HG03135 (cell line): Measurements from ENCODE around the gene LPXN.
"Not testable (repeated sequence)": the region's sequence is repeated elsewhere in the genome, so short reads cannot be mapped to it uniquely, and the experiment has no call there.

Experiments
- ATAC-seq: cut with Tn5 transposase; IDR thresholded peaks from one replicate; pipeline ENCODE4 v1.9.1; 2021; ENCODE audit warnings: mild to moderate bottlenecking, moderate library complexity; ENCODE audit not compliant: unreplicated experiment

Gene LPXN

DNA sequence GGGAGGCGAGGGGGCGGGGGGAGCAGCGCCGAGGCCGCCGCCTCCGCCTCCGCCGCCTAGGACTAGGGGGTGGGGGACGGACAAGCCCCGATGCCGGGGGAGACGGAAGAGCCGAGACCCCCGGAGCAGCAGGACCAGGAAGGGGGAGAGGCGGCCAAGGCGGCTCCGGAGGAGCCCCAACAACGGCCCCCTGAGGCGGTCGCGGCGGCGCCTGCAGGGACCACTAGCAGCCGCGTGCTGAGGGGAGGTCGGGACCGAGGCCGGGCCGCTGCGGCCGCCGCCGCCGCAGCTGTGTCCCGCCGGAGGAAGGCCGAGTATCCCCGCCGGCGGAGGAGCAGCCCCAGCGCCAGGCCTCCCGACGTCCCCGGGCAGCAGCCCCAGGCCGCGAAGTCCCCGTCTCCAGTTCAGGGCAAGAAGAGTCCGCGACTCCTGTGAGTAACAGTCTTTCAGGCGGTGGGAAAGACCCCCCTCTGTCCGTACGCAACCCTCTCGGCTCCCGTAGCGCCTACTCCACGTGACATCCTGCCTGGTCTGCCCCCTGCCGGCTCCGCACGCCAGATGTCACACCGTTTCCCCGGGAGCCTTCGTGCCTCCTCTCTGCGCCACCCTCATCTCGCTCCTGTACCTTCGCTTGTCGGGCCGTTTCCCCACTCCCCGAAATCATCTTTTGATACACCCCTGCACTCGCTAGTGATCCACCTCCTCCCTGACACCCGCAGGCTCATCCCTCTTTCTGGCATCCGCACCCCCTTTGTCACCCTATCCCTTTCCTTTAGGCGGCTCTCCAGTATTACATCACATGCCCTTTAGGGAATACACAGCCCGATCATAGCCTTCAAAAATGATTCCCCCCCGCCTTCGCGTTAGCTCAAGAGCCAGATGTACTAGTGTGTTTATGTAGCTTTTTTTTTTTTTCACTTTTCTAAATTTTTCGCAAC lies 3.8 kb upstream of the LPXN start:
- peak; percentile 42 for ATAC-seq

DNA sequence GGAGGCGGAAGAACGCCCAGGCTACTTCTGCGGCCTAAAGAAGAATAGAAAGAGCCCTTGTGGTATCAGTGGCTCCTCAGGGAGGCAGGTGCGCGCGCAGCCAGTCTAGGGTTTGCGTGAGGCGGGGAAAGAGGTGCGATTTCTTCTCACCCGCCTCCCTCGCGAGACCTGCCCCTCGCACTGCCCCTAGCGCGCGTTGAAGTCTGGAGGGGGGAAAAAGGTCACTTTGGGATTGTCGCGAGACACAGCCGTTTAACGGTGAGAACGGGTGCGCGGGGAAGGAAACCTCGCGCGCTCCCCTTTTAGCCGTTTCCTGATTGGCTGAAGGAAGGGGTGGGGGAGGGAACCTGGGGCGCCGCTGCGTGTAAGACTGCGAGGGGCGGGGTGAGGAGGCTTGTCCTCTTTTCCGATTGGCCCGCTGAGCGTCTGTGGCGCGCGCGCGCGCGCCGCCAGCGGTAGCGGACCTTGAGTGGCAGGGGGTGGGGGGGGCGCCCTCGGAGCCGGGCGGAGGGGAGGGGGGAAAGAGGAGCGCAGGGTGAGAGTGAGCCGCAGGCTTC lies 3.1 kb upstream of the LPXN start, which contains the start of gene ZFP91:
ZFP91 (plus strand) TSS at position 429 of the 557 bp plus-strand sequence. CDS start 219 bp downstream, outside the sequence.
- ATAC-seq: peak; percentile 39

DNA sequence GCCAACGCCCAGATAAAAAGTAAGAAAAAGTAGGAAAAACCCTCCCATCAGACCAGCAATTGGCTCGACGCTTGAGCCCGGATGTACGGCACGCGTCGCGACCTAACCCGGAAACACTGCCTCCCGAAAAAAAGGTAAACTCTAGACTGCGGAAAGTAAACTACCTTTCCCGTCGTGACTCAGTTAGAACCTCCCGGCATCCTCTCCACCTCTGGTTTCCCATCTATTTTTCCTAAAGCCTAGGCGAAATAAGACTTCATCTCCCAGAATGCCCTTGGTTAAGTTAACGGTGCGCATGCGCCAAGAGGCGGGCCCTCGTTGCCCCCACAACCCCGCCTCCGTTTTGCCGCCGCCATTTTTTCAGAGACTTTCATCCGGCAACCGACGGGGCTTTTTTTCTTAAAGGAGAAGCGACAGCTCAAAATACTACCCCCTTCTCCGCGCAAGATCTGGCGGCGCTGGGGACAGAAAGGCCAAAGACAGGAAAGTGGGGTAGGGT lies 2.5 kb upstream of the LPXN start:
- peak; percentile 24 for ATAC-seq

DNA sequence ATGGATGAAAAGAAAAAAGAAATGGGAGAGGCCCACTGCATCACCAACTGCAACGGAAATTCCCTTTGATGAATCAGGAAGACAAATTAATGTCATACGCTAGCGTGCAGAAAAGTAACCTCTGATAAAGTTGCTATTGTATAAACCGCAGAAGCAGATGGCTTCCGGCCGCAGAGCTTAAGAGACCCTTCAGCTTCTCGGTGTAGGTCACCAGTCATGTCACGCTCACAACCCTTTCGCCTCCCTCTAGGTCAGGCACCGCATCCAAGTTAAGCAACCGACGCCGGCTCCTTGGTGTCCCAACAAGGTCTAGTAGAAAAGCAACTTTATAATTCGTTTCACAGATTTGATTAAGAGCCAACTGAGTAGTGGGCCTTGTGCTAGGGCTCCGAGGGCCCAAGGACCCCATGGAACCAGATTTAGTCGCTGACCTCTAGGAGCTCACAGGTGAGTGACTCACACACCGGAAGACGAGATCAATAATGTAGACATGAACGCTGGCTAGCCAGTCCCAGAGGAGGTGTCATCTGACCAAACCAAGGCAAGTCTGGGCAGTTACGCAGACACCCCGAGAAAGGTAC lies 2.0 kb upstream of the LPXN start:
- peak; percentile 49 for ATAC-seq

DNA sequence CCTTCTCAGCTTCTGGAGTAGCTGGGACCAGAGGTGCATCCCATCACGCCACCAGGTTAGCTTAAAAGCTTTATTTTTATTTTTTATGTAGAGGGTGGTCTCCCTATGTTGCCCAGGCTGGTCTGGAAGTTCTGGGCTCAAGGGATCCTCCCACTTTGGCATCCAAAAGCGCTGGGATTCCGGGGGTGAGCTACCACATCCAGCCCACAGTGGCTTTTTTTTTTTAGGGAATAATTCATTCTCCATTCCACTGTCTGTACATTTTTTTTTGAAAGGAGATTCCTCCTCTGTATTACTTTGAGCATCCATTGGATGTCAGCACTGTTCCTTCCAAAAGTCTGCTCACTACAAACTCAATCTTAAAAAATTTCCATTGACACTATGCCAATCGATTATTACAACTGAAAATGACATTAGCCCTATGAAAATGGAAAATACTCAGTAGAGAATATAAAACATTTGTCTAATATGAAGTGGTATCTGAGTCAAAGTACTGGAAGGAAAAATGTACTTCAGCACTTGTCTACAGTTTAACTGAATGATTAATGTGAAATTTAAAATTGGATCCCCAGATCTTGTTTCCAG lies 1.3 kb upstream of the LPXN start:
- ATAC-seq: no peak

DNA sequence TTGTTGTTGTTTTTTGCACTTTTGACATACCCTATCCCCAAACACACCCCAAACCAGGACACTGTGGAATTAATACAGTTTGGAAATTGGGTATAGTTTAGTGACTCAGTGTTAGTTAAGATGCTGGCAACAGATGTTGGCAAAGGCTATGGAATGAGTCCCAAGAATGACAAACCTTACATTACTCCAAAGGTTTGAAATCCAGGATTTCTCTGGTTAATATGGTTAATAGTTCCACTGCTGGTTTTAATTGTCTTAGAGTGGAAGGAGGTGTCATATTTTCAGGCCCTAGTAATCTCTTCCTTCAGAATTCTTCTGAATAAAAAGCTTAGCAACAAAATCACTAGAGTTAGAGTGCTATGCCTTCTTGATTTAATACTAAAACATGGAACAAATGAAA lies 775 bp downstream of the LPXN start:
- no peak for ATAC-seq

DNA sequence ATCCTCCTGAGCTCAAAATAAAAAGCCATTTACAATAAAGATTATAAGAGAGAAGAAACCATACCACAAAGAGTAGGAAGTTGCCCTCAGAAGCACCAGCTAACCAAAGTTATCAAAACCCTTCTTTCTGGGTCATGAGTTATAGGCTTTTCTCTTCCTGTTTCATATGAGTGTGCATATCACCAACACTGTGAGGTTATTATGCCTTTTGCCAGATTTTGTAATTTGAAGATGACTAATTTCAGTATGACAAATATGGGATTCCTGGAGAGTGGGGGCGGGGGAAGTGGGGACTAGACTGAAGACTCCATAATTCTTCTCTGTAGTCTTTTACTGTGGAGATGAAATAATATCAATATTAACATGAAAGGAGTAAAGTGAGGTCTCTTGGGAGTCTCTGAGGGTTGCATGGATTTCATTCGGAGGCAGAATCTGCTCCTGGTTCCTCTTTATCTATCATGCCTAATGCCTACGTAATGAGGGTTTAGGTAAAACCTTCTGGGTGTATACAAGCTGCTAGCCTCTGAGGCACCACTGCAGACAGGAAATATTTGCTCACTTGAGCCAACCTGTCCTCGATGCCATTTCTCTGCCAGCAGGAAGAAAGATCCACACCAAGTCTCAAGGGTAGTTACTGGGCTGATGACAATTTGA lies 2.1 kb downstream of the LPXN start:
- peak; percentile 20 for ATAC-seq

DNA sequence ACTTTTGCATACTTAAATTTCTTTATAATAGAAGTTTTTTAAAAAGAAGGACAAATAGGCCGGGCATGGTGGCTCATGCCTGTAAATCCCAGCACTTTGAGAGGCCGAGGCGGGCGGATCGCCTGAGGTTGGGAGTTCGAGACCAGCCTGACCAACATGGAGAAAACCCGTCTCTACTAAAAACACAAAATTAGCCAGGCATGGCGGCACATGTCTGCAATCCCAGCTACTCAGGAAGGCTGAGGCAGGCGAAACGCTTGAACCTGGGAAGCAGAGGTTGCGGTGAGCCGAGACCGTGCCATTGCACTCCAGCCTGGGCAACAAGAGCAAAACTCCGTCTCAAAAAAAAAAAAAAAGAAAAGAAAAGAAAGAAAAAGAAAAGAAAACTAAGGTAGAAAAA lies 2.8 kb downstream of the LPXN start:
- not testable (repeated sequence) for ATAC-seq

DNA sequence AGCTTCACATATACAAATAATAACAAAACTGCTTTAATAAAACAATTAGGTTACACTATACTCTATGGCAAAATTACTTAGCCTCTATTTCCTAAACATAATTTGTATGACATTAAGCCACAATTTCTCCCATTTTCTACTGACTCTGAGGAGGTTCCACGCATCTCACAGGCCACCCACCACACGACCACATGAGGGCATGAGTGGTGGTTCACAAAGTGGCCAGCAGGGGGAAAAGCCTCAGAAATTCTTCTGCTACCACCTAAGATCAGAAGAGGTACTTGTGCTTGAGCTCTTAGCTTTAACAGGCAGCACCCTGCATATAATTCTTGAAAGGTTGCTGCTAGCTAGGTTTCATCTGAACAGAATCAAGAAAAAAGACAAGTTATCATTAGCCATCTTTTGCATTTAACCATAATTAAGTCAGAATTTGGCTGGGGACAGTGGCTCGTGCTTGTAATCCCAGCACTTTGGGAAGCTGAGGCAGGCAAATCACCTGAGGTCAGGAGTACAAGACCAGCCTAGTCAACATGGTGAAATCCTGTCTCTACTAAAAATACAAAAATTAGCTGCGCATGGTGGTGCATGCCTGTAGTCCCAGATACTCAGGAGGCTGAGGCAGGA lies 7.7 kb downstream of the LPXN start:
- peak; percentile 89 for ATAC-seq

DNA sequence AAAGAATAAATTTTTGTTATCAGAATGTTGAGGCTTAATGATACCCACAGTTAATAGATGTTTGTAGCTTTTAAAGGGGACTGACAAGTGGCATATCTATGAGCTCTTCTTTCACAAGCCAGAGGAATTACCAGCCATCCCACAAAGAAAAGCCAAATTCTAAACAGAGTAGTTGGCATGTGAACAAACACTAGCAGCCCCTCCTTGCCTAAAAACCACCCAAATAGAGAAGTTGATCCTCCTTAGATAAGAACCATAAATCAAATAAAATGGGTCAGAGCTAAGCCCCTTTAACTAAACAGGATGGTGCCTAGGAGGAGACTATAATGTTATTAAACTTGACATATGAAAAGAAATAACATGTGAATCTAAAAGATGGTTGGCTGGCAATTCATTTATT lies 11.4 kb downstream of the LPXN start:
- ATAC-seq: no peak

DNA sequence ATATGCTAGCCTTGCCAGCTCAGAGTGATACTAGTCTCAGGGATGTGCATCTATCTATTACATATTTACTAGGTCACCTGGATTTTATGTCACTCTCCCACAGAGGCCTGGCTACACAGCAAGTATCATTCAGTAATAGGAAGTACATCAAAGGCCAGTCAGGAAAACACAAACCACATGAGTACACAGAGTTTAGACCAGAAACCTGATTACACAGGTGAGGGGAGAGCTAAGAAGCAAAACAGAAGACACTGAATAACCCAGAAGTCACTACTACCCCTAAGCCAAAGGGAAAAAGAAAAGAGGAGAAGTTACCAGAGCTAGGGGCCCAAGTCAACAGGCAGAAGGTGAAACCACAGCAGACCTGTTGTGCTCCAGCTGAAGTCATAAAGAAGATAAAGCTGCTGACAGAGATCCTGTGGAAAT lies 13.3 kb downstream of the LPXN start:
- ATAC-seq: peak; percentile 90

DNA sequence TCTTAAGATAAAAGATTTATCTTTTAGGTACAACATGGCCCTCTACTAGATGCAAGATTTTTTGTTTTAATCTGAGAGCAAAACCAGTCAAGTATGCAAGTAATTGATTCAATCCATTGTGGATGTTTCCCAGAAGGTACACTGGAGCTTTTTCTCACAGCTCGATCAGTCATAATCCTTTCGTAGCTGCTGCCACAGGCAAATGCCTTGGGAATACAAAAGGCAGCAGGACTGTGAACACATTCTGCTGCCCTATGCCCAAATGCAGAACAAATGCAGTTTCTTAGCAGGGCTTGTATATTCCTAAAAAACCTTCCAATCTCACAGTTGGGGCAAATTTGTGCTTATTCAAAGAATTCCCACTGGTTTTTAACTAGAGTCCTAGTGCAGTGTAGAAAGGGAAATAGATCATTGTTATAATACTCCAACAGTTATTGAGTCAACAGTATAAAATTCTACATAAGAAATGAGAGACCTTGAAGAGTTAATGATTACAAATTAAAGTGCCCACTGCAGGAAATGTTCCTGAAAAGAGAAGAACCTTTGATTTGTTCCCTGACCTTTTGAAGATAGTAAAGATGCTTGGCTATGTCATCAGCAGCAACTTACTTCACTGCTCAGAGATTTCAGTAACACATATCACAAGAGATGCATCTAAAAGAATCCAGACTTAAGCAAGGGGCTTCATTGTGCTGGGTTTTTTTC lies 14.1 kb downstream of the LPXN start:
- ATAC-seq: no peak

DNA sequence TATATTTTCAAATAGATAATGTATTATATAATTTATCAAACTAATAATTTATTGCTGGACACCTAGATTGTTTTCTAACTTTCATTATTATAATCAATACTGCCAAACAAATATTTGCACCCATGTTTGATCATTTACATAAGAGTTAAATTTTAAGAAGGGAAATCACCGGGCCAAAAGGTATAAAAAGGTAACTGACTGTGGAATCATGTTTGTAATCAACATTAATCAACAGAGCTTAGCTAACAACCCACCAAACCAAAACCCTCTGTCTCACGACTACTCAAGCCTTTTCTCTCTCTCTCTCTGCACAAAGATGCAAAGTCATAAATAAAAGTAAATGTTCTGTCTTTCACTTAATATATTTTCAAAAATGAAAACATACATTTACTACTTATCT lies 14.8 kb downstream of the LPXN start:
- no peak for ATAC-seq

DNA sequence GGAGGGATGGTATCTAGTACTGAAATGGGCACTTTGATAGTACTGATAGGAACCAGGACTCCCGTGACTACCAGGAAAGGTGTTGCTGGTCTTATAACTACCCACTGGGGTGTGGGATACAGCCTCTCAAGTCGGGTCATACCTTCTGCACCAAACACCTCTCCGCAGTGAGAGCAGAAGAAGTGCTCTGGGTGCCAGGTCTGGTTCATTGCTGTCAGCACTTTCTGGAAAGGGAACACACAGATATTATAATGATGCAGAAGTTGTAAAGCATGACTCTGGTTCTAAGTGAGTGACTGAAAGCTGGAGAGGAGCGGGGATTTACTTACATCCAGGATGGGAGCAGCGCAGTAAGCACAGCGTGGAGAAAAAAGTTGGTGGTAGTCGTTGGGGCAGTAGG lies 26.0 kb downstream of the LPXN start:
- no peak for ATAC-seq

DNA sequence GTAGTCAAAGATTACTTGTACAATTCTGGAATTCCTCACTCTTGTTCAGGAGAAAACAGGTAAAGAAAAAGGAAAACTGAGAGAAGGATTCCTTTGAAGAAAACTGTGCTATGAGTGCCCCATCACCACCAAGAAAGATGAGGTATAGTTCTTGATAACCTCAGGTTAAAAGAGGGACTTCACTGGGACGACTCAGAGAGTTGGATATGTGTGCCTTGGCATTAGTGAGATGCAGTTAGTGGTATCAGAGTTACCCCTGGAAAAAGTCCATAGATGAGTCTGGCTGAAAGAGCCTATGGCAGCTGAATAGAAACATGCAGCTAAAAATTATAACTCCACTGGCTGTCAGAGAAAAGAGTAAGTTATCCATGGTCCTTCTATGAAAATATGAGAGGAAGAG lies 28.8 kb downstream of the LPXN start:
- ATAC-seq: no peak

DNA sequence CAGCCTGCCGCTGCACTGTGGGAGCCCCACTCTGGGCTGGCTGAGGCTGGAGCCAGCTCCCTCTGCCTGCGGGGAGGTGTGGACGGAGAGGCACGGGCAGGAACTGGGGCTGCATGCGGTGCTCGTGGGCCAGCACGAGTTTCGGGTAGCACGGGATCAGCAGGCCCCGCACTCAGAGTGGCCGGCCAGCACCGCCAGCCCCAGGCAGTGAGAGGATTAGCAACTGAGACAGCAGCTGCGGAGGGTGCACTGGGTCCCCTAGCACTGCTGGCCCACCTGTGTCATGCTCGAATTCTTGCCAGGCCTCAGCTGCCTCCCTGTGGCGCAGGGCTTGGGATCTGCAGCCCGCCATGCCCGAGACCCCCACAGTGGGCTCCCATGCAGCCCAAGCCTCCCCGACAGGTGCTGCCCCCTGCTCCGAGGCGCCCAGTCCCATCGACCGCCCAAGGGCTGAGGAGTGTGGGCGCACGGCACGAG lies 43.8 kb downstream of the LPXN start:
- ATAC-seq: no peak

DNA sequence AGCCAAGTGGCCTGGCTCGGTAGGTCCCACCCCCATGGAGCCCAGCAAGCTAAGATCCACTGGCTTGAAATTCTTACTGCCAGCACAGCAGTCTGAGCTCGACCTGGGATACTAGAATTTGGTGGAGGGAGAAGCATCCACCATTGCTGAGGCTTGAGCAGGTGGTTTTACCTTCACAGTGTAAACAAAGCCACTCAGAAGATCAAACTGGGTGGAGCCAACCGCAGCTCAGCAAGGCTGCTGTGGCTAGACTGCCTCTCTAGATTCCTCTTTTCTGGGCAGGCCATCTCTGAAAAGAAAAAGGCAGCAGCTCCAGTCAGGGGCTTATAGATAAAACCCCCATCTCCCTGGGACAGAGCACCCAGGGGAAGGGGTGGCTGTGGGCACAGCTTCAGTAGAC lies 45.4 kb downstream of the LPXN start:
- ATAC-seq: no peak

DNA sequence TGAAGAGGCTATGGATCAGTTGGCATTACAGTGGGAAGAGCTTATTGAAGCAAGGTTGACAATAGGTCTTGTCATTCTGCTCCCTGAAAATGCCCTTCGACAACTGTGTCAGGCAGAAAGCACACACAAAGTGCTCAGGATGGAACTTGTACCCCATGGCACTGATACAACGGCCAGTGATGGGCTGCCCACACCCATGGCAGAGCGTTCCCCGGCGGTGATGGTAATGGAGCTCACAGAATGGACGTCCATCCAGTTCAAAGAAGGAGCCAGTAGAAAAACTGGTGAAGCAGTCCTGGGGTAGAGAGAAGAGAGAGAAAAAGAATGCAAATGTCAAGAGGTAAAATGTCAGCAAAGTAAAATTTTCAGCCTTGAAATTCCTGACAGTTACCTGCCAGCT lies 48.2 kb downstream of the LPXN start:
- no peak for ATAC-seq

DNA sequence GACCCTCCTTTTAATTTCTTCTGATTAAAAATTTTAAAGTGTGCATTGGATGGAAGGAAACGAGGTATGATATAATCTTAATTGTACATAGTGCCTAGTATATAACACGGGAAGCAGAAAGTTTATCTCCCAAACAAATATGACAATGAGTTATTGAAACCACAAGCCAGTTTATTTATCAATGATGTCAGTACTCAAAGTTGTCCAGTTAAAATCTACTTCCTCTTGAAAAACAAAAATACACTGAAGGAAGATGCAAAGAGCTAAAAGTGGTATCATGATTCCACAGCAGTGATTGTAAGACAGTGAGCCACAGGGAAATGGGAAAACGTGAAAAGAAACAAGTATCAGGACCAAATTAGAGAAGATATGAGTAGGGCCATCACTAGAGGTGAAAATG lies 48.9 kb downstream of the LPXN start:
- ATAC-seq: no peak
